Measurements from ENCODE around the gene KRT10. TPM values are rescaled to one million over a fixed set of nuclear protein-coding genes. Genes with fewer than 3 reads are reported as not detected.

The KRT10 gene
- total RNA-seq, 4 donors from 2014 or later = 2.2 to 12.7 (median 11.7) TPM; not detected in 1

DNA sequence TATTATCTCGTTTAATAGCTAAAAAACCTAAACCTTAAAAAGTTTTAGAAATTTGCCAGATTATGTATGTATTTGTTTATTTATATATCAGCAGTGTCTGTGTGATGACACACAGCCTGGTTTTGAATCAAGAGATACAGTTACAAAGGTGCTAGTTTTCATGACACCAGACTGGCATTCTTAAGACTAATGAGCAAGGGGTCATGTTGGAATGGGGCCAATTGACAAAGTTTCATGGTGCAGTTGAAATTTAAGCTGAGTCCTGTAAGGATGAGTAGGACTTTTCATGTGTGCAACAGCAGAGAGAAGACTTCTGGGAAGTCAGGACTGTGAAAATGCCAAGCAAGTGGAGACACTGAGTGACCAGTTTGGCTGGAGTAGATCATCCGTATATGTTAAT, 3.2 kb upstream of the KRT10 start:
- WGBS, 2 donors (ENCODE audit: low coverage in 1 of 2) = 83 to 88% methylated on average over 2 of the region's 2 CpGs
- TF ChIP-seq EP300 (IDR thresholded peaks at IDR 0.05; ENCODE audit: low read depth) (no peak), POLR2AphosphoS5 (IDR thresholded peaks at IDR 0.05) (no peak), POLR2A (IDR thresholded peaks at IDR 0.05) (no peak)
- TF ChIP-seq, protein P1, sequence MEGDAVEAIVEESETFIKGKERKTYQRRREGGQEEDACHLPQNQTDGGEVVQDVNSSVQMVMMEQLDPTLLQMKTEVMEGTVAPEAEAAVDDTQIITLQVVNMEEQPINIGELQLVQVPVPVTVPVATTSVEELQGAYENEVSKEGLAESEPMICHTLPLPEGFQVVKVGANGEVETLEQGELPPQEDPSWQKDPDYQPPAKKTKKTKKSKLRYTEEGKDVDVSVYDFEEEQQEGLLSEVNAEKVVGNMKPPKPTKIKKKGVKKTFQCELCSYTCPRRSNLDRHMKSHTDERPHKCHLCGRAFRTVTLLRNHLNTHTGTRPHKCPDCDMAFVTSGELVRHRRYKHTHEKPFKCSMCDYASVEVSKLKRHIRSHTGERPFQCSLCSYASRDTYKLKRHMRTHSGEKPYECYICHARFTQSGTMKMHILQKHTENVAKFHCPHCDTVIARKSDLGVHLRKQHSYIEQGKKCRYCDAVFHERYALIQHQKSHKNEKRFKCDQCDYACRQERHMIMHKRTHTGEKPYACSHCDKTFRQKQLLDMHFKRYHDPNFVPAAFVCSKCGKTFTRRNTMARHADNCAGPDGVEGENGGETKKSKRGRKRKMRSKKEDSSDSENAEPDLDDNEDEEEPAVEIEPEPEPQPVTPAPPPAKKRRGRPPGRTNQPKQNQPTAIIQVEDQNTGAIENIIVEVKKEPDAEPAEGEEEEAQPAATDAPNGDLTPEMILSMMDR (IDR thresholded peaks at IDR 0.05) = no peak

DNA sequence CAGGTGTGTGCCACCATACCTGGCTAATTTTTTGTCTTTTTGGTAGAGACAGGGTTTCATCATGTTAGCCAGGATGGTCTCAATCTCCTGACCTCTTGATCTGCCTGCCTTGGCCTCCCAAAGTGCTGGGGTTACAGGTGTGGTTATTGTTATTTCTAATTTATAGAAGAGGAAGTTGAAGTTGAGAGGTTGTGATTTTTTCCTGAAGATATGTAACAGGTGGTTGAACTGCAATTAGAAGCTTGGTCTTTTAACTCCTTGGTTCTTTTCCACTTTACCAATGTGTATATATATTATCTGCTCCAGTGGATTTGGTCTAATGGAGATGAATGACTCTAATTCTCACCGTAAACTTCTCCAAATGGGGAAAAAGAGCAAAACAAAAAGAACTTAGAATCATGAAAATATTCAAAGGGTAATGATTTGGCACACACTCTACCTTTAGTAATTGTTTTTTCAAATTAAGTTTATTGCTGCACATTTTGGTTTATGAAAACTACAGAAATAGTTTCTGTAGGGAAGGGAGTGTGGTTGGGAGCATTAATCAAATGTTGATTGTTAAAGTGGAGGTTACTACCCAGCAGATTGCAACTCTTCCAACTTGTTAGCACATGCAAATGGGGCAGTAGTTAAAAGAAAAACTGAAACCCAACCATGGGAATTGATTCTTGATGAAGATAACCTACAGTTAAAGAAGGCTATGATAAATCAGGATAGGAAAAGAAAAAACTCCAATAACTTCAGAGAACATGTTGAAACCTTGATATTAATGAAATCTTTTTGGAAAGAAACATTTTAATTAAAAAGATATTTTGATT, 1.8 kb upstream of the KRT10 start:
- H3K9me3 ChIP-seq = no peaks in the 10 kb centered on the region
- 93 to 100% methylated on average over 1 of the region's 1 CpG for WGBS, 2 donors (ENCODE audit: low coverage in 1 of 2)
- no peaks in the 10 kb centered on the region for H3K27me3 ChIP-seq
- no peak for DNase-seq
- H3K4me1 ChIP-seq = peaks cover 0 to 7% (median 0%) of the 10 kb centered on the region in 4 donors
- H3K4me3 ChIP-seq = no peak overlapping the region
- no peak overlapping the region for H3K27ac ChIP-seq
- intact Hi-C loops (cut with DNase I; ENCODE audit: low total_unique reads) = no loop called here
- TF ChIP-seq POLR2A (IDR thresholded peaks at IDR 0.05) = no peak
- no peak for TF ChIP-seq EP300 (IDR thresholded peaks at IDR 0.05; ENCODE audit: low read depth)
- TF ChIP-seq, protein P1 (IDR thresholded peaks at IDR 0.05) = no peak
- no peak for TF ChIP-seq POLR2AphosphoS5 (IDR thresholded peaks at IDR 0.05)
- H3K36me3 ChIP-seq = no peaks in the 10 kb centered on the region
- in situ Hi-C loops (cut with MboI; ENCODE audit: low pct_ligation_motif_present in 1 of 4, low pct_unique_long_range_greater_than_20kb in 1 of 4, low sequenced_read_pairs in 3 of 4) = loop anchor here in 3 of 4 donors (25.0 kb wide), 2 partner anchors 513 to 838 kb away; no protein-coding TSS in a partner anchor

More for the DNA sequence above, 3.2 kb upstream of the KRT10 start:
- Histone ChIP-seq H3K4me1 (no peaks in the 10 kb centered on the region), H3K4me3 (no peak overlapping the region), H3K9me3 (no peaks in the 10 kb centered on the region), H3K36me3 (no peaks in the 10 kb centered on the region), H3K27me3 (no peaks in the 10 kb centered on the region), H3K27ac (no peak overlapping the region)
- intact Hi-C loops (cut with DNase I; ENCODE audit: low total_unique reads) = no loop called here
- no peak for DNase-seq
- in situ Hi-C loops (cut with MboI; ENCODE audit: low pct_ligation_motif_present in 1 of 4, low pct_unique_long_range_greater_than_20kb in 1 of 4, low sequenced_read_pairs in 3 of 4) = no loop called here

DNA sequence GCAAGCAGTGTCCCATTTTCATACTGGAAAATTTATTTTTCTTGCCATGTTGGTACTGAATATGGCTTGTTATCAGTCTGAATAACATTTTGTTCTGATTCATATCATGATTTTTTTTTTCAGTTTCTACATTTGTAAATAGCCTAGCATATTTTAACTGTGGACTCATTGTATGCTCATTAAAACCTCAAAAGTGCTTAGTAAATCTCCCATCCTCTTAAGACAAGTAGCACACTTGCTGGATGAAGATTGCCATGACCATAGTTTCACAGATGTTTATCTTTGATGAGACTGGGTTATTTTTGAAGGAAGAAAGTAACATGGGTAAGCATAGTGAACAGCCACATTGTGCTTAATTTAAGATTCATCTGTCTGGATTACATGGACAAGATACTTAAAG, 878 bp downstream of the KRT10 start:
- in situ Hi-C loops (cut with MboI; ENCODE audit: low pct_ligation_motif_present in 1 of 4, low pct_unique_long_range_greater_than_20kb in 1 of 4, low sequenced_read_pairs in 3 of 4) (loop anchor here in 3 of 4 donors (25.0 kb wide), 2 partner anchors 516 to 841 kb away; no protein-coding TSS in a partner anchor), intact Hi-C loops (cut with DNase I; ENCODE audit: low total_unique reads) (no loop called here)
- no peak for DNase-seq
- H3K9me3 ChIP-seq = no peaks in the 10 kb centered on the region
- H3K27ac ChIP-seq = no peak overlapping the region
- no peak for TF ChIP-seq POLR2AphosphoS5 (IDR thresholded peaks at IDR 0.05)
- H3K4me3 ChIP-seq = no peak overlapping the region
- H3K4me1 ChIP-seq = peaks cover 0 to 18% (median 5%) of the 10 kb centered on the region in 4 donors
- peaks cover 0 to 10% (median 0%) of the 10 kb centered on the region in 4 donors for H3K36me3 ChIP-seq
- H3K27me3 ChIP-seq = no peaks in the 10 kb centered on the region

DNA sequence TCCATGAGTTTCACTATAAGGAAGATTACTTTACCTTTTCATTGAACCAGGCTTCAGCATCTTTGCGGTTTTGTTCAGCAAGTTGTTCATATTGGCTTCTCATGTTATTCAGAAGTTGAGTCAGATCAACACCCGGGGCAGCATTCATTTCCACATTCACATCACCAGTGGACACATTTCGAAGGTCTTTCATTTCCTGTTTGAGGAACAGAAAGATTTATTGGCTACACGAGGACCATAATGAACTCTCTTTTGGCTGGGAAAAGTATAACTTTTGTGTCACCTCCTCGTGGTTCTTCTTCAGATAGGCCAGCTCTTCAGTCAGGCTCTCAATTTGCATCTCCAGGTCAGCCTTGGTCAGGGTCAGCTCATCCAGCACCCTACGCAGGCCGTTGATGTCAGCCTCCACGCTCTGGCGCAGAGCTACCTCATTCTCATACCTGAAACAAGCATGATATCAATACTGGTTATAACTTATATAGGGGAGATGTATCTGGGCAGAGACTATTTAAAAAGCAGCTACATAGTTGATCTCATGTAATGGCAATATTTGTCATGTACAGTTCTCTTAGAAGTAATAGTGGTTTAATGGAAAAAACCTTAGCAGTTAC, 2.1 kb downstream of the KRT10 start:
- TF ChIP-seq EP300 (IDR thresholded peaks at IDR 0.05; ENCODE audit: low read depth) (no peak), POLR2A (IDR thresholded peaks at IDR 0.05) (no peak), POLR2AphosphoS5 (IDR thresholded peaks at IDR 0.05) (no peak)
- TF ChIP-seq, protein P1 (IDR thresholded peaks at IDR 0.05) = no peak
- peaks cover 0 to 18% (median 5%) of the 10 kb centered on the region in 4 donors for H3K4me1 ChIP-seq

More for the DNA sequence above, 2.1 kb downstream of the KRT10 start:
- no peak for DNase-seq
- intact Hi-C loops (cut with DNase I; ENCODE audit: low total_unique reads) (no loop called here), in situ Hi-C loops (cut with MboI; ENCODE audit: low pct_ligation_motif_present in 1 of 4, low pct_unique_long_range_greater_than_20kb in 1 of 4, low sequenced_read_pairs in 3 of 4) (loop anchor here in 3 of 4 donors (25.0 kb wide), 2 partner anchors 517 to 842 kb away; no protein-coding TSS in a partner anchor)
- Histone ChIP-seq H3K36me3 (peaks cover 0 to 10% (median 0%) of the 10 kb centered on the region in 4 donors), H3K27ac (no peak overlapping the region), H3K9me3 (no peaks in the 10 kb centered on the region), H3K4me3 (no peak overlapping the region), H3K27me3 (no peaks in the 10 kb centered on the region)
- 78 to 82% methylated on average over 9 of the region's 9 CpGs for WGBS, 2 donors (ENCODE audit: low coverage in 1 of 2)
